Measurements from ENCODE around the gene ELK4. TPM values are rescaled to one million over a fixed set of nuclear protein-coding genes. Genes with fewer than 3 reads are reported as not detected.

Gene ELK4
- total and polyA plus RNA-seq, 2 of the 4 experiments (the other 2 are of a cell fraction), result 4.6 to 11.3 TPM

DNA sequence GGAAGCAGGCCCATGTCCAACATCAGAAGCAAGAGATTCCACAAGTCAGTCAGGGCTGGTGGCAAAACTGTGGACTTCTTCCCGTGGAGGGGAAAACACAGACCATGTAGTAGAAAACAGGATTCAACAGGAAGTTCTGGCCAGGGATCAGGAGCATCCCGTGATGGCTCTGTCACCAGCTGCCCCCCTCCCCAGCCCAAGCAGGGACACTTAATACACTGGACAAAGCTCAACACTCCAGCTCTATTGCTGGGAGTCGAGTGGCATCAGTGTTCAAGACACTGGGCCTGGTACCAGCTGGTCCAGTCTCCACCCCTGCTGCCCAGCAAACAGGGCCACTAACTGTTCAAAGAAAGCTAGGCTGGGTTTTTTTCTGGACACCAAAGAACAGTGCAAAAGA is 44.8 kb upstream of the ELK4 start:
- dilution Hi-C loops (cut with HindIII; ENCODE audit: low sequenced_read_pairs, unreplicated experiment) (no loop called here), intact Hi-C loops (cut with micrococcal nuclease) (no loop called here), in situ Hi-C loops (cut with MboI; ENCODE audit: low sequenced_read_pairs) (no loop called here)
- H3K4me3 ChIP-seq (ENCODE audit: insufficient read depth, low read depth, low read length), result no peak overlapping the region
- H3K4me2 ChIP-seq (ENCODE audit: low read depth, low read length), result no peak overlapping the region
- no peaks in the 10 kb centered on the region for H4K20me1 ChIP-seq (ENCODE audit: insufficient read depth, low read length)
- H4K5ac ChIP-seq (ENCODE audit: low read depth, low read length), result no peak overlapping the region
- ChIA-PET POLR2A (ENCODE audit: unreplicated experiment) (no interaction called here), CTCF (interaction anchor here (1.1 to 1.5 kb wide), 2 partner anchors 18 to 35 kb away, joined by 3 to 7 read pairs; no protein-coding TSS in a partner anchor)
- no peak overlapping the region for H2AK9ac ChIP-seq (replicated peaks; ENCODE audit: low read depth, low read length, poor library complexity)
- no peak overlapping the region for H3K23ac ChIP-seq (ENCODE audit: low read depth, low read length)
- no peaks in the 10 kb centered on the region for H3K9me3 ChIP-seq (ENCODE audit: control insufficient read depth, insufficient read depth, low read length)
- H2BK20ac ChIP-seq (ENCODE audit: low read depth, low read length), result no peak overlapping the region
- H3K14ac ChIP-seq (replicated peaks; ENCODE audit: low read depth, low read length), result no peak overlapping the region
- H3K9ac ChIP-seq (ENCODE audit: low read depth, low read length), result no peak overlapping the region
- H3K9me1 ChIP-seq (ENCODE audit: insufficient read depth, low read length), result peaks cover 3% of the 10 kb centered on the region; the same call in 1 of the 2 replicates
- H3K4ac ChIP-seq (ENCODE audit: low read depth, low read length), result no peak overlapping the region; the same call in 1 of the 2 replicates
- H2BK5ac ChIP-seq (ENCODE audit: low read depth, low read length, poor library complexity, severe bottlenecking), result no peak overlapping the region
- no peak overlapping the region for H3K18ac ChIP-seq (ENCODE audit: low read depth, low read length)
- no TSS peak for BruUV-seq (replicated peaks)
- H2BK15ac ChIP-seq (ENCODE audit: low read depth, low read length), result no peak overlapping the region
- H3K56ac ChIP-seq (ENCODE audit: extremely low read depth, insufficient read depth, low read length), result no peak overlapping the region
- H3K36me3 ChIP-seq (ENCODE audit: control insufficient read depth, insufficient read depth, low read length), result no peaks in the 10 kb centered on the region
- no peak overlapping the region for H2AK5ac ChIP-seq (ENCODE audit: low read depth, low read length)
- TF ChIP-seq POLR2A (IDR thresholded peaks at IDR 0.05; ENCODE audit: low read depth, low read length), result no peak
- TF ChIP-seq MXI1 (IDR thresholded peaks at IDR 0.05; ENCODE audit: borderline replicate concordance, low read depth, low read length), result no peak
- TF ChIP-seq BHLHE40 (IDR thresholded peaks at IDR 0.05; ENCODE audit: low read depth, low read length), result no peak
- no peak for TF ChIP-seq CHD1 (IDR thresholded peaks at IDR 0.05; ENCODE audit: low read depth, low read length)
- TF ChIP-seq, protein P1, sequence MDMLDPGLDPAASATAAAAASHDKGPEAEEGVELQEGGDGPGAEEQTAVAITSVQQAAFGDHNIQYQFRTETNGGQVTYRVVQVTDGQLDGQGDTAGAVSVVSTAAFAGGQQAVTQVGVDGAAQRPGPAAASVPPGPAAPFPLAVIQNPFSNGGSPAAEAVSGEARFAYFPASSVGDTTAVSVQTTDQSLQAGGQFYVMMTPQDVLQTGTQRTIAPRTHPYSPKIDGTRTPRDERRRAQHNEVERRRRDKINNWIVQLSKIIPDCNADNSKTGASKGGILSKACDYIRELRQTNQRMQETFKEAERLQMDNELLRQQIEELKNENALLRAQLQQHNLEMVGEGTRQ (IDR thresholded peaks at IDR 0.05; ENCODE audit: low read depth, low read length), result no peak
- TF ChIP-seq MAZ (IDR thresholded peaks at IDR 0.05; ENCODE audit: borderline replicate concordance, low read depth, low read length), result no peak
- no peak for TF ChIP-seq SMC3 (IDR thresholded peaks at IDR 0.05; ENCODE audit: low read depth, low read length)
- TF ChIP-seq, protein P2, sequence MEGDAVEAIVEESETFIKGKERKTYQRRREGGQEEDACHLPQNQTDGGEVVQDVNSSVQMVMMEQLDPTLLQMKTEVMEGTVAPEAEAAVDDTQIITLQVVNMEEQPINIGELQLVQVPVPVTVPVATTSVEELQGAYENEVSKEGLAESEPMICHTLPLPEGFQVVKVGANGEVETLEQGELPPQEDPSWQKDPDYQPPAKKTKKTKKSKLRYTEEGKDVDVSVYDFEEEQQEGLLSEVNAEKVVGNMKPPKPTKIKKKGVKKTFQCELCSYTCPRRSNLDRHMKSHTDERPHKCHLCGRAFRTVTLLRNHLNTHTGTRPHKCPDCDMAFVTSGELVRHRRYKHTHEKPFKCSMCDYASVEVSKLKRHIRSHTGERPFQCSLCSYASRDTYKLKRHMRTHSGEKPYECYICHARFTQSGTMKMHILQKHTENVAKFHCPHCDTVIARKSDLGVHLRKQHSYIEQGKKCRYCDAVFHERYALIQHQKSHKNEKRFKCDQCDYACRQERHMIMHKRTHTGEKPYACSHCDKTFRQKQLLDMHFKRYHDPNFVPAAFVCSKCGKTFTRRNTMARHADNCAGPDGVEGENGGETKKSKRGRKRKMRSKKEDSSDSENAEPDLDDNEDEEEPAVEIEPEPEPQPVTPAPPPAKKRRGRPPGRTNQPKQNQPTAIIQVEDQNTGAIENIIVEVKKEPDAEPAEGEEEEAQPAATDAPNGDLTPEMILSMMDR (conservative IDR thresholded peaks at IDR 0.05; ENCODE audit: low read depth, low read length), result no peak
- no peak for TF ChIP-seq RAD21 (IDR thresholded peaks at IDR 0.05; ENCODE audit: low read length)
- no peak overlapping the region for H2AFZ ChIP-seq (replicated peaks; ENCODE audit: low read length, poor library complexity)
- no peak for ATAC-seq (ENCODE audit: low read depth)
- peaks cover 12% of the 10 kb centered on the region for H3K4me1 ChIP-seq (ENCODE audit: control insufficient read depth, insufficient read depth, low read length)
- H3K27me3 ChIP-seq (ENCODE audit: control insufficient read depth, insufficient read depth, low read length), result peaks cover 1% of the 10 kb centered on the region; the same call in 1 of the 2 replicates
- no peak overlapping the region for H4K91ac ChIP-seq (ENCODE audit: insufficient read depth, low read depth, low read length)
- no peak overlapping the region for H4K8ac ChIP-seq (ENCODE audit: low read depth in 2 of 2, low read length in 2 of 2)
- no peak overlapping the region for H2BK120ac ChIP-seq (ENCODE audit: low read depth, low read length)
- no peak for DNase-seq
- H3K27ac ChIP-seq (ENCODE audit: insufficient read depth, low read length), result no peak overlapping the region
- H3K79me1 ChIP-seq (ENCODE audit: low read depth in 1 of 2, low read length in 2 of 2), result peaks cover 5 to 19% of the 10 kb centered on the region in 2 experiments; a peak in 3 of 4 replicates
- WGBS, 2 experiments (ENCODE audit: extremely low coverage in 2 of 2, insufficient read length in 1 of 2), result 43% methylated on average over 1 of the region's 3 CpGs; no CpG with 5 or more reads in 1 of the 2 experiments
